Astrocyte (in vitro differentiated cells and primary cell): ENCODE measurements around the gene FBN1. TPM values are rescaled to one million over a fixed set of nuclear protein-coding genes. Genes with fewer than 3 reads are reported as not detected.

ENCODE experiments used
- DNase-seq: peaks from one replicate; pipeline ENCODE4 v3.0.0-alpha.2; 2010; ENCODE audit warnings: low read depth
- FAIRE-seq: peaks from 2 replicates; lab custom pipeline; 2011; peaks lifted over from hg19 to GRCh38; lab: Jason Lieb, UNC
- H2AFZ ChIP-seq: 2 replicates; pipeline ENCODE4 v1.6.0; 2012; ENCODE audit warnings: low read depth, low read length, inconsistent platforms
- H3K27ac ChIP-seq: 2 replicates; pipeline ENCODE4 v1.5.1; 2011; ENCODE audit warnings: low read depth, low read length, inconsistent platforms
- H3K27me3 ChIP-seq: 2 replicates; pipeline ENCODE4 v1.6.0; 2011; ENCODE audit warnings: low read length, inconsistent platforms; ENCODE audit not compliant: insufficient read depth
- H3K36me3 ChIP-seq: 2 replicates; pipeline ENCODE4 v1.5.1; 2011; ENCODE audit warnings: low read length, inconsistent platforms; ENCODE audit not compliant: insufficient read depth
- H3K4me1 ChIP-seq: 2 replicates; pipeline ENCODE4 v1.5.1; 2011; ENCODE audit warnings: low read length, inconsistent platforms; ENCODE audit not compliant: insufficient read depth
- H3K4me2 ChIP-seq: 2 replicates; pipeline ENCODE4 v1.6.0; 2012; ENCODE audit warnings: low read length, inconsistent platforms
- H3K4me3 ChIP-seq: 2 replicates; pipeline ENCODE4 v1.5.1; 2011; ENCODE audit warnings: low read depth, mild to moderate bottlenecking, low read length, inconsistent platforms; ENCODE audit not compliant: insufficient read depth
- H3K79me2 ChIP-seq: 2 replicates; pipeline ENCODE4 v1.6.0; 2012; ENCODE audit warnings: mild to moderate bottlenecking, low read length, inconsistent platforms; ENCODE audit not compliant: insufficient read depth
- H3K9ac ChIP-seq: 2 replicates; pipeline ENCODE4 v1.6.0; 2012; ENCODE audit warnings: mild to moderate bottlenecking, low read length, inconsistent platforms
- H3K9me3 ChIP-seq: 2 replicates; pipeline ENCODE4 v1.5.1; 2012; ENCODE audit warnings: low read depth, mild to moderate bottlenecking, low read length, inconsistent platforms; ENCODE audit not compliant: insufficient read depth
- H4K20me1 ChIP-seq: 2 replicates; pipeline ENCODE4 v1.6.0; 2012; ENCODE audit warnings: low read length, inconsistent platforms; ENCODE audit not compliant: insufficient read depth
- H3K27ac Mint-ChIP-seq: one replicate; pipeline ENCODE4 v1.8.0; 2021; ENCODE audit warnings: mild to moderate bottlenecking, mixed read lengths; ENCODE audit not compliant: unreplicated experiment
- H3K27me3 Mint-ChIP-seq: one replicate; pipeline ENCODE4 v1.8.0; 2021; ENCODE audit warnings: low read depth, mixed read lengths; ENCODE audit not compliant: unreplicated experiment
- H3K36me3 Mint-ChIP-seq: one replicate; pipeline ENCODE4 v1.8.0; 2021; ENCODE audit warnings: low read depth, mixed read lengths; ENCODE audit not compliant: unreplicated experiment
- H3K4me1 Mint-ChIP-seq: one replicate; pipeline ENCODE4 v1.8.0; 2021; ENCODE audit warnings: low read depth, mixed read lengths; ENCODE audit not compliant: unreplicated experiment
- H3K4me3 Mint-ChIP-seq: one replicate; pipeline ENCODE4 v1.8.0; 2021; ENCODE audit warnings: mild to moderate bottlenecking, moderate library complexity, mixed read lengths; ENCODE audit not compliant: unreplicated experiment
- H3K9me3 Mint-ChIP-seq: one replicate; pipeline ENCODE4 v1.8.0; 2021; ENCODE audit warnings: mild to moderate bottlenecking, mixed read lengths; ENCODE audit not compliant: unreplicated experiment
- CTCF ChIP-seq: IDR thresholded peaks from 2 replicates; pipeline ENCODE4 v1.5.1; 2011; ENCODE audit warnings: low read depth, mild to moderate bottlenecking, inconsistent platforms, low read length, moderate library complexity; ENCODE audit not compliant: insufficient read depth
- EZH2 ChIP-seq: IDR thresholded peaks from 2 replicates; pipeline ENCODE4 v1.6.1; 2012; ENCODE audit warnings: mild to moderate bottlenecking, low read length, inconsistent platforms; ENCODE audit not compliant: insufficient read depth
- total RNA-seq: library from RNA; stranded (reverse); gene quantifications from 2 replicates; pipeline ENCODE4 v1.2.1, GENCODE V29; 2021

Gene FBN1
- total RNA-seq, 1 donor from 2014 or later = 210 TPM

- Mint-ChIP-seq H3K27ac (no peak overlapping the region), H3K27me3 (no peaks in the 10 kb centered on the region), H3K9me3 (peaks cover 2% of the 10 kb centered on the region), H3K4me1 (peaks cover 16% of the 10 kb centered on the region), H3K36me3 (peaks cover 45% of the 10 kb centered on the region), H3K4me3 (no peak overlapping the region)
- Histone ChIP-seq H3K4me3 (no peak overlapping the region), H4K20me1 (peaks cover 14% of the 10 kb centered on the region), H3K9me3 (no peaks in the 10 kb centered on the region), H3K9ac (no peak overlapping the region), H2AFZ (no peak overlapping the region), H3K79me2 (no peaks in the 10 kb centered on the region), H3K36me3 (peaks cover 80% of the 10 kb centered on the region), H3K27ac (no peak overlapping the region), H3K4me2 (peak overlapping the region; percentile 9), H3K27me3 (no peaks in the 10 kb centered on the region), H3K4me1 (peaks cover 22% of the 10 kb centered on the region)
- TF ChIP-seq EZH2 (no peak), CTCF (no peak)
- peak; percentile 47 for FAIRE-seq
- DNase-seq = peak; percentile 63
Measured at GRCh38 chr15:48433226-48433886, 212.2 kb downstream of the FBN1 start.

- Mint-ChIP-seq H3K36me3 (peaks cover 45% of the 10 kb centered on the region), H3K4me1 (peaks cover 21% of the 10 kb centered on the region), H3K27me3 (no peaks in the 10 kb centered on the region), H3K4me3 (no peak overlapping the region), H3K9me3 (peaks cover 2% of the 10 kb centered on the region), H3K27ac (no peak overlapping the region)
- Histone ChIP-seq H3K9ac (no peak overlapping the region), H4K20me1 (peaks cover 8% of the 10 kb centered on the region), H3K4me1 (peaks cover 27% of the 10 kb centered on the region), H3K27me3 (no peaks in the 10 kb centered on the region), H3K4me3 (no peak overlapping the region), H3K27ac (no peak overlapping the region), H3K9me3 (no peaks in the 10 kb centered on the region), H3K4me2 (no peak overlapping the region), H2AFZ (no peak overlapping the region), H3K36me3 (peaks cover 73% of the 10 kb centered on the region), H3K79me2 (no peaks in the 10 kb centered on the region)
- FAIRE-seq (no peak), DNase-seq (no peak)
- no peak for TF ChIP-seq EZH2
- no peak for TF ChIP-seq CTCF
Measured at GRCh38 chr15:48432688-48433087, 212.8 kb downstream of the FBN1 start.

- peak; percentile 41 for FAIRE-seq
- Mint-ChIP-seq H3K4me1 (peaks cover 27% of the 10 kb centered on the region), H3K4me3 (no peak overlapping the region), H3K36me3 (peaks cover 30% of the 10 kb centered on the region), H3K27ac (peak overlapping the region; percentile 35), H3K27me3 (no peaks in the 10 kb centered on the region), H3K9me3 (no peaks in the 10 kb centered on the region)
- peak; percentile 94 for DNase-seq
- no peaks in the 10 kb centered on the region for H3K79me2 ChIP-seq
- H3K4me1 ChIP-seq = peaks cover 30% of the 10 kb centered on the region
- TF ChIP-seq CTCF (no peak), EZH2 (no peak)
- H3K4me2 ChIP-seq = peak overlapping the region; percentile 56
- peaks cover 70% of the 10 kb centered on the region for H3K36me3 ChIP-seq
- peak overlapping the region; percentile 69 for H3K9ac ChIP-seq
- H3K27me3 ChIP-seq = no peaks in the 10 kb centered on the region
- H3K9me3 ChIP-seq = no peaks in the 10 kb centered on the region
- no peaks in the 10 kb centered on the region for H4K20me1 ChIP-seq
- no peak overlapping the region for H3K4me3 ChIP-seq
- peak overlapping the region; percentile 80 for H3K27ac ChIP-seq
- H2AFZ ChIP-seq = no peak overlapping the region
Measured at GRCh38 chr15:48427960-48428547, 217.5 kb downstream of the FBN1 start.
